B cell (primary cell): ENCODE data around the gene COL4A6. TPM values are rescaled to one million over a fixed set of nuclear protein-coding genes. Genes with fewer than 3 reads are reported as not detected.

Experiments
- ATAC-seq: fragments of 200-7000 bp; cut with Tn5 transposase; one replicate; pipeline ENCODE4 v1.10.0; 2021; ENCODE audit warnings: low read depth, mild to moderate bottlenecking, moderate number of reproducible peaks, moderate library complexity
- CTCF ChIA-PET: fragments of 350-600 bp; sonication (Branson Sonifier 250); formaldehyde crosslinking; loops from one replicate; lab custom pipeline; 2021; ENCODE audit warnings: antibody characterized with exemption, inconsistent platforms; lab: Charles Lee
- POLR2A ChIA-PET: fragments of 350-600 bp; sonication (Branson Sonifier 250); formaldehyde crosslinking; loops from one replicate; lab custom pipeline; 2021; ENCODE audit warnings: antibody characterized with exemption; lab: Charles Lee
- DNase-seq: peaks from one replicate; pipeline ENCODE4 v3.0.0; 2013
- H2AFZ ChIP-seq: 2 replicates; pipeline ENCODE4 v1.6.1; 2012; ENCODE audit warnings: mild to moderate bottlenecking, low read depth, low read length; ENCODE audit not compliant: insufficient read depth, poor library complexity, severe bottlenecking
- H3K27ac ChIP-seq, 2 donors: 1 replicate in 1 of 2; 2 replicates in 1 of 2; pipeline ENCODE4 v1.5.1; 2012 to 2013; ENCODE audit warnings: low read length in 2 of 2, mild to moderate bottlenecking in 2 of 2, moderate library complexity in 1 of 2
- H3K27me3 ChIP-seq, 4 experiments: fragments of 200-600 bp in 1 of 4; sonication (generic) in 1 of 4; replicated peaks in 1 of 4; 1 replicate in 2 of 4; 2 replicates in 2 of 4; pipeline versions ENCODE4 v1.6.1 to v1.7.0; 2013 to 2016; ENCODE audit warnings: low read length in 3 of 4, mild to moderate bottlenecking in 2 of 4, mixed read lengths in 1 of 4, moderate library complexity in 1 of 4; ENCODE audit not compliant: insufficient read depth in 4 of 4, control insufficient read depth in 3 of 4; ENCODE audit errors: control extremely low read depth in 1 of 4
- H3K36me3 ChIP-seq, 2 experiments: replicated peaks in 1 of 2; 1 replicate in 1 of 2; 2 replicates in 1 of 2; pipeline versions ENCODE4 v1.6.1 to v1.7.1; 2013; ENCODE audit warnings: low read length in 1 of 2; ENCODE audit not compliant: insufficient read depth in 2 of 2, control insufficient read depth in 1 of 2; ENCODE audit errors: control extremely low read depth in 1 of 2, extremely low read depth in 1 of 2
- H3K4me1 ChIP-seq, 2 donors: fragments of 200-600 bp in 1 of 2; sonication (generic) in 1 of 2; 1 replicate in 1 of 2; 2 replicates in 1 of 2; pipeline versions ENCODE4 v1.5.1 to v1.6.1; 2013 to 2017; ENCODE audit warnings: low read length in 2 of 2; ENCODE audit not compliant: control insufficient read depth in 2 of 2, insufficient read depth in 2 of 2
- H3K4me2 ChIP-seq: replicated peaks from 2 replicates; pipeline ENCODE3; 2012; ENCODE audit warnings: mild to moderate bottlenecking, low read depth, low read length; ENCODE audit not compliant: poor library complexity, severe bottlenecking
- H3K4me3 ChIP-seq, 5 experiments: fragments of 200-600 bp in 1 of 5; sonication (generic) in 1 of 5; 1 replicate in 3 of 5; 2 replicates in 2 of 5; pipeline versions ENCODE4 v1.5.1 to v1.7.0; 2011 to 2016; ENCODE audit warnings: low read length in 4 of 5, mild to moderate bottlenecking in 4 of 5, low read depth in 2 of 5, control low read depth in 1 of 5, moderate library complexity in 1 of 5; ENCODE audit not compliant: insufficient read depth in 1 of 5; ENCODE audit errors: control extremely low read depth in 1 of 5, extremely low read depth in 1 of 5
- H3K79me2 ChIP-seq: fragments of 200-600 bp; sonication (generic); one replicate; pipeline ENCODE4 v1.6.0; 2016; ENCODE audit warnings: low read length; ENCODE audit not compliant: control insufficient read depth, insufficient read depth
- H3K9ac ChIP-seq: fragments of 200-600 bp; sonication (generic); 2 replicates; pipeline ENCODE4 v1.6.1; 2017; ENCODE audit warnings: mild to moderate bottlenecking, low read length, moderate library complexity
- H3K9me3 ChIP-seq, 3 donors: one replicate each; pipeline versions ENCODE4 v1.6.1 to v1.7.1; 2013; ENCODE audit warnings: low read length in 2 of 3; ENCODE audit not compliant: control insufficient read depth in 2 of 3, insufficient read depth in 1 of 3; ENCODE audit errors: control extremely low read depth in 1 of 3
- H4K20me1 ChIP-seq: 2 replicates; pipeline ENCODE4 v1.6.0; 2012; ENCODE audit warnings: mild to moderate bottlenecking, low read length; ENCODE audit not compliant: insufficient read depth, control insufficient read depth, poor library complexity, severe bottlenecking
- H3K27ac Mint-ChIP-seq: one replicate; pipeline ENCODE4 v1.8.0; 2021; ENCODE audit warnings: mixed read lengths
- H3K27me3 Mint-ChIP-seq: one replicate; pipeline ENCODE4 v1.8.0; 2021; ENCODE audit warnings: mixed read lengths
- H3K4me1 Mint-ChIP-seq: one replicate; pipeline ENCODE4 v1.8.0; 2021; ENCODE audit warnings: mixed read lengths
- H3K4me3 Mint-ChIP-seq: one replicate; pipeline ENCODE4 v1.8.0; 2021; ENCODE audit warnings: mixed read lengths
- H3K9me3 Mint-ChIP-seq: one replicate; pipeline ENCODE4 v1.8.0; 2022; ENCODE audit warnings: mixed read lengths; ENCODE audit not compliant: insufficient read depth
- EZH2 ChIP-seq: IDR thresholded peaks from 2 replicates; pipeline ENCODE4 v1.6.1; 2012; ENCODE audit warnings: borderline replicate concordance, low read depth, mild to moderate bottlenecking, moderate library complexity, low read length; ENCODE audit not compliant: insufficient read depth, poor library complexity, severe bottlenecking
- WGBS: methylation state at CpG from one replicate; pipeline ENCODE4 v1.1.5; 2013; ENCODE audit warnings: missing lambda C conversion rate; ENCODE audit not compliant: insufficient coverage; 5-methylcytosine and 5-hydroxymethylcytosine counted together
- intact Hi-C: fragments of 100-400 bp; cut with micrococcal nuclease; formaldehyde crosslinking; loops from one replicate; pipeline ENCODE4 v1.10.0; 2022
- polyA plus RNA-seq: library from polyadenylated mRNA; depleted of rRNA; stranded (reverse); fragments of >200 nt; gene quantifications from 2 replicates; pipeline ENCODE4 v1.2.3, GENCODE V29; 2012
- total RNA-seq, 2 donors: library from RNA; stranded (reverse); fragments of 120-200 nt in 1 of 2; gene quantifications; 1 replicate in 1 of 2; 2 replicates in 1 of 2; pipeline versions ENCODE4 v1.2.3 to v1.2.4, GENCODE V29; 2013 to 2022
- TF ChIP-seq, protein P1 (sequence below): fragments of 200-600 bp; IDR thresholded peaks from one replicate; pipeline ENCODE4 v1.8.0; 2022; ENCODE audit warnings: antibody characterized with exemption, mild to moderate bottlenecking

COL4A6 gene
- total and polyA plus RNA-seq, 2 donors (not counting 1 experiment from before 2014, with no cell fraction given): not detected

- no peaks in the 10 kb centered on the region for H3K9me3 ChIP-seq
- POLR2A ChIA-PET: no interaction called here
- no peaks in the 10 kb centered on the region for H3K9me3 Mint-ChIP-seq
- H3K4me1 ChIP-seq: no peaks in the 10 kb centered on the region
- DNase-seq: no peak
- H3K4me3 Mint-ChIP-seq: no peak overlapping the region
- no peak overlapping the region for H3K9ac ChIP-seq
- H3K4me1 Mint-ChIP-seq: no peaks in the 10 kb centered on the region
- intact Hi-C loops: no loop called here
- CTCF ChIA-PET: no interaction called here
- H3K27ac ChIP-seq: no peak overlapping the region
- TF ChIP-seq EZH2: no peak
- TF ChIP-seq, protein P1, sequence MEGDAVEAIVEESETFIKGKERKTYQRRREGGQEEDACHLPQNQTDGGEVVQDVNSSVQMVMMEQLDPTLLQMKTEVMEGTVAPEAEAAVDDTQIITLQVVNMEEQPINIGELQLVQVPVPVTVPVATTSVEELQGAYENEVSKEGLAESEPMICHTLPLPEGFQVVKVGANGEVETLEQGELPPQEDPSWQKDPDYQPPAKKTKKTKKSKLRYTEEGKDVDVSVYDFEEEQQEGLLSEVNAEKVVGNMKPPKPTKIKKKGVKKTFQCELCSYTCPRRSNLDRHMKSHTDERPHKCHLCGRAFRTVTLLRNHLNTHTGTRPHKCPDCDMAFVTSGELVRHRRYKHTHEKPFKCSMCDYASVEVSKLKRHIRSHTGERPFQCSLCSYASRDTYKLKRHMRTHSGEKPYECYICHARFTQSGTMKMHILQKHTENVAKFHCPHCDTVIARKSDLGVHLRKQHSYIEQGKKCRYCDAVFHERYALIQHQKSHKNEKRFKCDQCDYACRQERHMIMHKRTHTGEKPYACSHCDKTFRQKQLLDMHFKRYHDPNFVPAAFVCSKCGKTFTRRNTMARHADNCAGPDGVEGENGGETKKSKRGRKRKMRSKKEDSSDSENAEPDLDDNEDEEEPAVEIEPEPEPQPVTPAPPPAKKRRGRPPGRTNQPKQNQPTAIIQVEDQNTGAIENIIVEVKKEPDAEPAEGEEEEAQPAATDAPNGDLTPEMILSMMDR: no peak
- no peaks in the 10 kb centered on the region for H3K27me3 Mint-ChIP-seq
- no peak overlapping the region for H2AFZ ChIP-seq
- H3K27ac Mint-ChIP-seq: no peak overlapping the region
- H4K20me1 ChIP-seq: no peaks in the 10 kb centered on the region
- no peaks in the 10 kb centered on the region for H3K79me2 ChIP-seq
- no peaks in the 10 kb centered on the region for H3K27me3 ChIP-seq
- no peak for ATAC-seq
- H3K36me3 ChIP-seq: no peaks in the 10 kb centered on the region
- no peak overlapping the region for H3K4me2 ChIP-seq
- no peak overlapping the region for H3K4me3 ChIP-seq
- WGBS: no CpG with 5 or more reads among the region's 1 CpG
Observed at GRCh38 chrX:108419401-108419800, 18.8 kb downstream of the COL4A6 start.

GRCh38 chrX:108417257-108417656, 21.0 kb downstream of the COL4A6 start:
- Histone ChIP-seq H4K20me1 (no peaks in the 10 kb centered on the region), H3K4me3 (no peak overlapping the region), H3K9me3 (no peaks in the 10 kb centered on the region), H3K79me2 (no peaks in the 10 kb centered on the region), H3K36me3 (no peaks in the 10 kb centered on the region), H3K9ac (no peak overlapping the region), H2AFZ (no peak overlapping the region), H3K27me3 (no peaks in the 10 kb centered on the region), H3K4me2 (no peak overlapping the region), H3K4me1 (no peaks in the 10 kb centered on the region), H3K27ac (no peak overlapping the region)
- no peak for TF ChIP-seq EZH2
- TF ChIP-seq, protein P1: no peak
- H3K4me1 Mint-ChIP-seq: no peaks in the 10 kb centered on the region
- DNase-seq: no peak
- no CpG with 5 or more reads among the region's 1 CpG for WGBS
- H3K9me3 Mint-ChIP-seq: no peaks in the 10 kb centered on the region
- ChIA-PET CTCF (no interaction called here), POLR2A (no interaction called here)
- H3K4me3 Mint-ChIP-seq: no peak overlapping the region
- H3K27ac Mint-ChIP-seq: no peak overlapping the region
- no peak for ATAC-seq
- intact Hi-C loops: no loop called here
- H3K27me3 Mint-ChIP-seq: no peaks in the 10 kb centered on the region
